ENCODE measurements around the gene ZNF804B.

DNA sequence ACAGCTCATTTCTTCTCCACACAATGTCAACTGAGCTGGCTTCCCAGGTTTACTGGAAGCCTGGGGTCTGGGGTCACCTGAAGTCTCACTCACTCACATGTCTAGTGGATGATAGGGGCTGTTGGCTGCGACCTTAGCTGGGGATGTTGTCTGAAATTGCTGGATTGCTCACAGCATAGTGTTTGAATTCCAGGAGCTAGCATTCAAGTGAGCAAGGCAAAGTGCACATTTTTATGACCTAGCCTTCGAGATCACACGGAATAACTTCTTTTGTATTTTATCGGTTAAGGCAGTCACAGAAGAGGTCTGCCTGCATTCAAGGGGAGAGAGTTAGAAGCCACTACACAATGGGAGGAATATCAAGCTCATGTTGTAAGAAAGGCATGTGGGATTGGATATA is 32.4 kb downstream of the ZNF804B start:
- TF ChIP-seq POLR2A (IDR thresholded peaks at IDR 0.05) = no peak
- TF ChIP-seq EP300 (IDR thresholded peaks at IDR 0.05) = no peak
- TF ChIP-seq, protein P1, sequence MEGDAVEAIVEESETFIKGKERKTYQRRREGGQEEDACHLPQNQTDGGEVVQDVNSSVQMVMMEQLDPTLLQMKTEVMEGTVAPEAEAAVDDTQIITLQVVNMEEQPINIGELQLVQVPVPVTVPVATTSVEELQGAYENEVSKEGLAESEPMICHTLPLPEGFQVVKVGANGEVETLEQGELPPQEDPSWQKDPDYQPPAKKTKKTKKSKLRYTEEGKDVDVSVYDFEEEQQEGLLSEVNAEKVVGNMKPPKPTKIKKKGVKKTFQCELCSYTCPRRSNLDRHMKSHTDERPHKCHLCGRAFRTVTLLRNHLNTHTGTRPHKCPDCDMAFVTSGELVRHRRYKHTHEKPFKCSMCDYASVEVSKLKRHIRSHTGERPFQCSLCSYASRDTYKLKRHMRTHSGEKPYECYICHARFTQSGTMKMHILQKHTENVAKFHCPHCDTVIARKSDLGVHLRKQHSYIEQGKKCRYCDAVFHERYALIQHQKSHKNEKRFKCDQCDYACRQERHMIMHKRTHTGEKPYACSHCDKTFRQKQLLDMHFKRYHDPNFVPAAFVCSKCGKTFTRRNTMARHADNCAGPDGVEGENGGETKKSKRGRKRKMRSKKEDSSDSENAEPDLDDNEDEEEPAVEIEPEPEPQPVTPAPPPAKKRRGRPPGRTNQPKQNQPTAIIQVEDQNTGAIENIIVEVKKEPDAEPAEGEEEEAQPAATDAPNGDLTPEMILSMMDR (IDR thresholded peaks at IDR 0.05) = no peak
- no peak for TF ChIP-seq POLR2AphosphoS5 (IDR thresholded peaks at IDR 0.05)
